CD4-positive, alpha-beta T cell (primary cell): ENCODE results near the gene TUBB3. TPM values are rescaled to one million over a fixed set of nuclear protein-coding genes. Genes with fewer than 3 reads are reported as not detected.

ENCODE experiments used
- ATAC-seq: fragments of 200-7000 bp; cut with Tn5 transposase; one replicate; pipeline ENCODE4 v1.10.0; 2022; ENCODE audit warnings: mild to moderate bottlenecking; ENCODE audit not compliant: poor library complexity
- CTCF ChIA-PET: fragments of 350-600 bp; sonication (Branson Sonifier 250); formaldehyde crosslinking; loops from one replicate; lab custom pipeline; 2021; ENCODE audit warnings: antibody characterized with exemption, inconsistent platforms; lab: Charles Lee
- POLR2A ChIA-PET: fragments of 350-600 bp; sonication (Branson Sonifier 250); formaldehyde crosslinking; loops from one replicate; lab custom pipeline; 2021; ENCODE audit warnings: antibody characterized with exemption, inconsistent platforms; lab: Charles Lee
- DNase-seq, 14 experiments: peaks; one replicate each; pipeline ENCODE4 v3.0.0-alpha.2; 2013 to 2020; ENCODE audit warnings: mixed read lengths in 2 of 14
- H3K27ac ChIP-seq, 2 donors: one replicate each; pipeline versions ENCODE4 v1.5.1 to v1.7.0; 2013; ENCODE audit warnings: low read length in 2 of 2, low read depth in 1 of 2, mild to moderate bottlenecking in 1 of 2
- H3K27me3 ChIP-seq, 2 experiments: 1 replicate in 1 of 2; 2 replicates in 1 of 2; pipeline versions ENCODE4 v1.6.1 to v1.7.0; 2013; ENCODE audit warnings: low read length in 2 of 2, control low read depth in 1 of 2, mild to moderate bottlenecking in 1 of 2, moderate library complexity in 1 of 2; ENCODE audit not compliant: insufficient read depth in 2 of 2, control insufficient read depth in 1 of 2
- H3K36me3 ChIP-seq: one replicate; pipeline ENCODE4 v1.6.1; 2013; ENCODE audit warnings: low read length, control low read depth; ENCODE audit not compliant: insufficient read depth
- H3K4me1 ChIP-seq: one replicate; pipeline ENCODE4 v1.6.1; 2013; ENCODE audit warnings: low read length, control low read depth; ENCODE audit not compliant: insufficient read depth
- H3K4me3 ChIP-seq: one replicate; pipeline ENCODE4 v1.5.1; 2013; ENCODE audit warnings: mild to moderate bottlenecking, low read length, moderate library complexity
- H3K9me3 ChIP-seq, 2 experiments: 1 replicate in 1 of 2; 2 replicates in 1 of 2; pipeline versions ENCODE4 v1.6.1 to v1.7.0; 2013; ENCODE audit warnings: low read length in 2 of 2, mild to moderate bottlenecking in 2 of 2, control low read depth in 1 of 2, moderate library complexity in 1 of 2; ENCODE audit not compliant: control insufficient read depth in 1 of 2, insufficient read depth in 1 of 2
- H3K27ac Mint-ChIP-seq: one replicate; pipeline ENCODE4 v1.8.0; 2020; ENCODE audit warnings: mixed read lengths
- H3K27me3 Mint-ChIP-seq: one replicate; pipeline ENCODE4 v1.8.0; 2021; ENCODE audit warnings: mixed read lengths
- H3K36me3 Mint-ChIP-seq: one replicate; pipeline ENCODE4 v1.8.0; 2021; ENCODE audit warnings: low read depth, mixed read lengths
- H3K4me1 Mint-ChIP-seq: one replicate; pipeline ENCODE4 v1.8.0; 2021; ENCODE audit warnings: low read depth, mixed read lengths
- H3K4me3 Mint-ChIP-seq: one replicate; pipeline ENCODE4 v1.8.0; 2020; ENCODE audit warnings: mild to moderate bottlenecking, mixed read lengths
- H3K9me3 Mint-ChIP-seq: one replicate; pipeline ENCODE4 v1.8.0; 2020; ENCODE audit warnings: mixed read lengths
- CTCF ChIP-seq: fragments of 200-600 bp; IDR thresholded peaks from one replicate; pipeline ENCODE4 v1.8.0; 2022; ENCODE audit warnings: antibody characterized with exemption, mild to moderate bottlenecking
- intact Hi-C, 2 experiments: fragments of 100-400 bp; cut with DNase I in 1 of 2; cut with micrococcal nuclease in 1 of 2; formaldehyde crosslinking; loops; one replicate each; pipeline versions ENCODE4 v1.15.1 to v1.9.0; 2023 to 2025; cut with DNase I, micrococcal nuclease
- total RNA-seq, 174 experiments: library from RNA in 2 of 174; stranded (reverse) in 2 of 174; gene quantifications; one replicate each; pipeline ENCODE4 v1.2.3 and lab custom pipeline; 2021 to 2026

Gene TUBB3
- total RNA-seq, 2 experiments from 2014 or later: 0.78 to 0.88 TPM

DNA sequence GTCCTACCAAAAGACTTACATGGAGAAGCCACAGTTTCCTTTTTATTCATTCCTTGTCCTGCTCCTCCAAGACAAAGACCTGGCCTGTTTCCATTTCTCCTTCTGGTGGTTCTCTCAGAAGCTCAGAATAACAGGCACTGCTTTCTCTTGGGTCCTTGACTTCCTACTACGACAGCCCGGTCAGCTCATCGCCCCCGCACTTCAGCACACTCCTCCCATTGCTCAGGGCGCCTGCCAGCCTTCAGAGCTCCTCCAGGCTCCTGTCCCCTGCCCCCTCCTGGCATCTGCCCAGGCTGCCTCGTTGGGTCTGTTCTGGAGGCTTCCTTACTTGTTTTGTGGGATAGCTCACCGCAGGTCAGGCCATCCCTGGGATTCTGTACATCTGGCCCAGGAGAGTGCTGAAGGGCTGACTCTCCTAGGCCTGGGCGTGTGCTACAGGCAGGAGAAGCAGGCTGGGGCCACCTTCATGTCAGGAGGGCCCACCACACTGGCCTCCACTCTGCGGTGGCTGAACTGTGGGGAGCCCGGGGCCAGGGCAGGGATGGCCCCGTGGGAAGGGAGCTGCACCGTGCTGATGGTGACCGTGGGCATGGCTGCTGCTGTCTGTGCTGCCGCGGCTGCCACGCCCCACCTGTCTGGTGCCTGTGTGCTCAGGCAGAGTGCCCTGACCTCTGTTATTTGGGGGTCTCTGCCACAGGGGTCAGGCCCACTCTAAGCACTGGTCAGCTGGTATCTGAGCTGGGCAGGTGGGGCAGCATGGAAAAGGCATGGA, 32.1 kb upstream of the TUBB3 start:
- Mint-ChIP-seq H3K27ac (no peak overlapping the region), H3K27me3 (no peaks in the 10 kb centered on the region), H3K9me3 (no peaks in the 10 kb centered on the region), H3K36me3 (peaks cover 79% of the 10 kb centered on the region), H3K4me3 (no peak overlapping the region), H3K4me1 (no peaks in the 10 kb centered on the region)
- no peak overlapping the region for H3K27ac ChIP-seq
- ChIA-PET CTCF (no interaction called here), POLR2A (no interaction called here)
- H3K36me3 ChIP-seq: peaks cover 83% of the 10 kb centered on the region
- no peak for TF ChIP-seq CTCF
- peaks cover 8% of the 10 kb centered on the region for H3K4me1 ChIP-seq
- DNase-seq (no peak), ATAC-seq (no peak)
- no peaks in the 10 kb centered on the region for H3K9me3 ChIP-seq
- no peaks in the 10 kb centered on the region for H3K27me3 ChIP-seq
- intact Hi-C loops: no loop called here
- no peak overlapping the region for H3K4me3 ChIP-seq

GRCh38 chr16:89892055-89892630, 31.0 kb upstream of the TUBB3 start:
- Histone ChIP-seq H3K4me3 (no peak overlapping the region), H3K36me3 (peaks cover 82% of the 10 kb centered on the region), H3K9me3 (no peaks in the 10 kb centered on the region), H3K4me1 (peaks cover 8% of the 10 kb centered on the region), H3K27ac (no peak overlapping the region), H3K27me3 (no peaks in the 10 kb centered on the region)
- Mint-ChIP-seq H3K4me3 (no peak overlapping the region), H3K36me3 (peaks cover 77% of the 10 kb centered on the region), H3K4me1 (no peaks in the 10 kb centered on the region), H3K27ac (no peak overlapping the region), H3K27me3 (no peaks in the 10 kb centered on the region), H3K9me3 (no peaks in the 10 kb centered on the region)
- ATAC-seq (no peak), DNase-seq (no peak)
- no peak for TF ChIP-seq CTCF
- intact Hi-C loops: no loop called here
- CTCF ChIA-PET: no interaction called here
- POLR2A ChIA-PET: no interaction called here

GRCh38 chr16:89892635-89893034, 30.5 kb upstream of the TUBB3 start:
- POLR2A ChIA-PET: no interaction called here
- ATAC-seq (no peak), DNase-seq (no peak)
- no peaks in the 10 kb centered on the region for H3K27me3 ChIP-seq
- intact Hi-C loops: no loop called here
- H3K27ac ChIP-seq: no peak overlapping the region
- Mint-ChIP-seq H3K27me3 (no peaks in the 10 kb centered on the region), H3K4me1 (no peaks in the 10 kb centered on the region), H3K36me3 (peaks cover 77% of the 10 kb centered on the region), H3K27ac (no peak overlapping the region), H3K4me3 (no peak overlapping the region), H3K9me3 (no peaks in the 10 kb centered on the region)
- H3K4me1 ChIP-seq: peaks cover 8% of the 10 kb centered on the region
- no peak for TF ChIP-seq CTCF
- CTCF ChIA-PET: no interaction called here
- H3K36me3 ChIP-seq: peaks cover 82% of the 10 kb centered on the region
- no peaks in the 10 kb centered on the region for H3K9me3 ChIP-seq
- H3K4me3 ChIP-seq: no peak overlapping the region
